HEK293 (cell line): ENCODE measurements around the gene PLEKHG7.

Source experiments
- CTCF ChIA-PET: fragments of 350-600 bp; formaldehyde crosslinking; extraction: SDS; loops from one replicate; lab custom pipeline; 2021; ENCODE audit warnings: antibody characterized with exemption; lab: Yijun Ruan, JAX
- POLR2A ChIA-PET: fragments of 300-600 bp; formaldehyde crosslinking; extraction: SDS; loops from one replicate; lab custom pipeline; 2020; ENCODE audit warnings: antibody characterized with exemption, inconsistent platforms; lab: Yijun Ruan, JAX
- H3K27ac ChIP-seq: fragments of 200-500 bp; sonication (Bioruptor generic); 2 replicates; pipeline ENCODE4 v1.5.1; 2014; ENCODE audit warnings: low read depth, low read length, control low read depth, inconsistent platforms; ENCODE audit errors: extremely low read depth
- H3K36me3 ChIP-seq, 2 experiments: fragments of 200-500 bp in 1 of 2; sonication (Bioruptor generic) in 1 of 2; 1 replicate in 1 of 2; 2 replicates in 1 of 2; pipeline ENCODE4 v1.5.1; 2014 to 2017; ENCODE audit warnings: inconsistent platforms in 2 of 2, low read length in 2 of 2; ENCODE audit not compliant: control insufficient read depth in 2 of 2, insufficient read depth in 1 of 2
- H3K4me1 ChIP-seq: fragments of 200-500 bp; sonication (Bioruptor generic); 2 replicates; pipeline ENCODE4 v1.5.1; 2014; ENCODE audit warnings: mild to moderate bottlenecking, low read length, inconsistent platforms; ENCODE audit not compliant: control insufficient read depth, insufficient read depth
- H3K4me3 ChIP-seq: 2 replicates; pipeline ENCODE4 v1.5.1; 2011; ENCODE audit warnings: low read depth, mild to moderate bottlenecking, control low read depth, low read length, moderate library complexity
- H3K9me3 ChIP-seq: fragments of 200-500 bp; sonication (Bioruptor generic); 2 replicates; pipeline ENCODE4 v1.5.1; 2014; ENCODE audit warnings: low read depth, low read length, inconsistent platforms; ENCODE audit not compliant: control insufficient read depth, insufficient read depth
- BCL11A ChIP-seq: fragments of 450-650 bp; formaldehyde crosslinking; IDR thresholded peaks from 2 replicates; pipeline ENCODE4 v1.5.1; 2016; ENCODE audit warnings: low read depth, missing biosample characterization, missing genetic modification characterization
- ELK4 ChIP-seq: IDR thresholded peaks from 2 replicates; pipeline ENCODE4 v1.6.1; 2011; ENCODE audit warnings: mild to moderate bottlenecking, low read depth, low read length, borderline replicate concordance
- GLIS1 ChIP-seq: fragments of 450-650 bp; formaldehyde crosslinking; IDR thresholded peaks from 2 replicates; pipeline ENCODE4 v1.5.1; 2016; ENCODE audit warnings: missing biosample characterization, missing genetic modification characterization
- HOXA7 ChIP-seq: sonication (generic); formaldehyde crosslinking; IDR thresholded peaks from 2 replicates; pipeline ENCODE4 v1.8.1; 2022; ENCODE audit warnings: missing genetic modification reagents, borderline replicate concordance
- INSM2 ChIP-seq: fragments of 450-650 bp; formaldehyde crosslinking; IDR thresholded peaks from 2 replicates; pipeline ENCODE4 v1.5.1; 2016; ENCODE audit warnings: missing biosample characterization, missing genetic modification characterization
- KLF8 ChIP-seq: fragments of 450-650 bp; formaldehyde crosslinking; IDR thresholded peaks from 2 replicates; pipeline ENCODE4 v1.5.1; 2016; ENCODE audit warnings: missing biosample characterization, missing genetic modification characterization
- OSR2 ChIP-seq: fragments of 450-650 bp; formaldehyde crosslinking; IDR thresholded peaks from 2 replicates; pipeline ENCODE4 v1.5.1; 2016; ENCODE audit warnings: missing biosample characterization, missing genetic modification characterization
- PATZ1 ChIP-seq: fragments of 450-650 bp; formaldehyde crosslinking; IDR thresholded peaks from 2 replicates; pipeline ENCODE4 v1.5.1; 2016; ENCODE audit warnings: missing biosample characterization, missing genetic modification characterization
- PRDM1 ChIP-seq: fragments of 450-650 bp; formaldehyde crosslinking; IDR thresholded peaks from 2 replicates; pipeline ENCODE4; 2016; ENCODE audit warnings: missing biosample characterization, missing genetic modification characterization
- SCRT2 ChIP-seq: fragments of 450-650 bp; formaldehyde crosslinking; IDR thresholded peaks from 2 replicates; pipeline ENCODE4 v1.5.1; 2016; ENCODE audit warnings: missing biosample characterization, missing genetic modification characterization
- SETDB1 ChIP-seq: IDR thresholded peaks from one replicate; pipeline ENCODE4 v1.6.1; 2017; ENCODE audit warnings: mild to moderate bottlenecking, low read length, moderate library complexity, mixed read lengths; ENCODE audit not compliant: insufficient read length
- TRIM28 ChIP-seq: IDR thresholded peaks from 2 replicates; pipeline ENCODE4 v1.6.1; 2011; ENCODE audit warnings: low read length, control low read depth, borderline replicate concordance
- ZBTB21 ChIP-seq: fragments of 450-650 bp; formaldehyde crosslinking; IDR thresholded peaks from 2 replicates; pipeline ENCODE4 v1.5.1; 2017; ENCODE audit warnings: missing biosample characterization, missing genetic modification characterization
- ZEB2 ChIP-seq: fragments of 450-650 bp; formaldehyde crosslinking; IDR thresholded peaks from 2 replicates; pipeline ENCODE4 v1.5.1; 2016; ENCODE audit warnings: missing biosample characterization, missing genetic modification characterization
- ZNF223 ChIP-seq: fragments of 450-650 bp; formaldehyde crosslinking; IDR thresholded peaks from 2 replicates; pipeline ENCODE4 v1.5.1; 2016; ENCODE audit warnings: missing biosample characterization, missing genetic modification characterization
- ZNF404 ChIP-seq: fragments of 450-650 bp; formaldehyde crosslinking; IDR thresholded peaks from 2 replicates; pipeline ENCODE4 v1.5.1; 2017; ENCODE audit warnings: missing biosample characterization, missing genetic modification characterization
- ZNF426 ChIP-seq: fragments of 450-650 bp; formaldehyde crosslinking; IDR thresholded peaks from 2 replicates; pipeline ENCODE4 v1.5.1; 2017; ENCODE audit warnings: missing biosample characterization, missing genetic modification characterization, mild to moderate bottlenecking, inconsistent platforms, moderate library complexity
- ZNF473 ChIP-seq: fragments of 450-650 bp; formaldehyde crosslinking; IDR thresholded peaks from 2 replicates; pipeline ENCODE4 v1.5.1; 2017; ENCODE audit warnings: missing biosample characterization, missing genetic modification characterization
- ZNF600 ChIP-seq: fragments of 450-650 bp; formaldehyde crosslinking; IDR thresholded peaks from 2 replicates; pipeline ENCODE4 v1.5.1; 2016; ENCODE audit warnings: missing biosample characterization, missing genetic modification characterization
- ZNF623 ChIP-seq: fragments of 450-650 bp; formaldehyde crosslinking; IDR thresholded peaks from 2 replicates; pipeline ENCODE4 v1.5.1; 2016; ENCODE audit warnings: missing biosample characterization, missing genetic modification characterization
- ZNF664 ChIP-seq: fragments of 450-650 bp; formaldehyde crosslinking; IDR thresholded peaks from 2 replicates; pipeline ENCODE4 v1.5.1; 2016; ENCODE audit warnings: missing biosample characterization, missing genetic modification characterization
- ZNF776 ChIP-seq: fragments of 450-650 bp; formaldehyde crosslinking; IDR thresholded peaks from 2 replicates; pipeline ENCODE4 v1.5.0; 2017; ENCODE audit warnings: missing biosample characterization, missing genetic modification characterization, borderline replicate concordance
- ZNF777 ChIP-seq: fragments of 450-650 bp; formaldehyde crosslinking; IDR thresholded peaks from 2 replicates; pipeline ENCODE4 v1.5.1; 2017; ENCODE audit warnings: missing biosample characterization, missing genetic modification characterization, borderline replicate concordance
- ZNF785 ChIP-seq: fragments of 450-650 bp; formaldehyde crosslinking; IDR thresholded peaks from 2 replicates; pipeline ENCODE4 v1.5.1; 2016; ENCODE audit warnings: missing biosample characterization, missing genetic modification characterization
- TF ChIP-seq, protein P1 (sequence below): fragments of 450-650 bp; formaldehyde crosslinking; IDR thresholded peaks from 2 replicates; pipeline ENCODE4 v1.5.1; 2017; ENCODE audit warnings: missing biosample characterization, missing genetic modification characterization
- TF ChIP-seq, protein P2 (sequence below): fragments of 450-650 bp; formaldehyde crosslinking; IDR thresholded peaks from 2 replicates; pipeline ENCODE4 v1.5.1; 2016; ENCODE audit warnings: missing biosample characterization, missing genetic modification characterization

PLEKHG7 gene

GRCh38 chr12:92771001-92771400 lies 68.2 kb downstream of the PLEKHG7 start (continued):
- TF ChIP-seq INSM2 (no peak), TRIM28 (no peak), ZNF664 (tag by site-specific recombination) (no peak), KLF8 (tag by site-specific recombination) (no peak), ZBTB21 (no peak), ZNF623 (no peak), ZNF404 (tag by site-specific recombination) (no peak), ZNF426 (no peak), GLIS1 (tag by site-specific recombination) (no peak), PATZ1 (tag by site-specific recombination) (no peak), ZNF777 (tag by site-specific recombination) (no peak), SETDB1 (no peak), ZNF473 (tag by site-specific recombination) (no peak), PRDM1 (tag by site-specific recombination) (no peak)

DNA sequence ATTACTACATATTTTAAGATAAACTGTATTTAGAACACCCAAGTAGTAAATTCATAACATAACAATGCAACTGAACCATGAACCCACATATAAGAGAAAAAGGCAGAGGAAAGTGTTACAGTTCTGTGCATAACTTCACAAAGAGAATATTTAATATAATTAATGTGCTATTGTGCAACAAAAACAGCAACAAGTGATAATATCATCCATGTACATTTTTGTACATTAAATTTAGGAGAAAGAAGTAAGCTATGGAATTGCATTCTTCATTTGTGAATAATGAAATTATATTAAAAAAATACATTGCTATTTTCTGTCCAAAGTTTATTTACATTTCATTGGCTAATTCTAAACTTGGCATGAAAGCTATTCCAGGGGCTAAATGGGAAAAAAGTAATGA lies 72.6 kb downstream of the PLEKHG7 start:
- Histone ChIP-seq H3K4me3 (no peak overlapping the region), H3K36me3 (peaks cover 17 to 27% of the 10 kb centered on the region in 2 experiments; a peak in 2 of 3 replicates), H3K4me1 (no peaks in the 10 kb centered on the region), H3K9me3 (no peaks in the 10 kb centered on the region), H3K27ac (no peak overlapping the region)
- TF ChIP-seq SCRT2 (tag by site-specific recombination) = peak; percentile 65
- TF ChIP-seq ZNF785 = no peak
- ChIA-PET CTCF (interaction anchor here (1.8 kb wide), 1 partner anchor 212 kb away, joined by 6 read pairs; no protein-coding TSS in a partner anchor), POLR2A (no interaction called here)

DNA sequence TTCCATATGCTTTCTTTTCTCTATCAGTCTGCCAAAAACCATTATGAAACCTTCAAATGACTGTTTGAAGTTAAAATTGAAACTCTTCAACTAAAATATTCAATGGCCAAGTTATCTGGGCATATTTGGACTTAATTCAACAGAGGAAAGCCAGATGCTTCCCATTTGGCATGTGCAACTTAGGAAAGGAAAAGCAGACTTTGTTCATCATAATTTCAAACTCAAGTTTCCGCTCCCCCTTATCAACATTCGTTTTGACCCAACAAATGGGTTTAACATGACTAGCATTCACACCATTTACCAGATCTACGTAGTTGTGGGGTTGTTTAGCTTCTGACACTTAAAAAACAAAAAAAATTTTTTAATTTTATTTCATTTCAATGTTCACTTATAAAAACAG lies 75.7 kb downstream of the PLEKHG7 start:
- ChIA-PET CTCF (no interaction called here), POLR2A (no interaction called here)
- H3K9me3 ChIP-seq = no peaks in the 10 kb centered on the region
- H3K36me3 ChIP-seq = peaks cover 24 to 38% of the 10 kb centered on the region in 2 experiments; a peak in 2 of 3 replicates
- H3K27ac ChIP-seq = no peak overlapping the region
- no peaks in the 10 kb centered on the region for H3K4me1 ChIP-seq
- no peak overlapping the region for H3K4me3 ChIP-seq
- TF ChIP-seq INSM2 = no peak
- TF ChIP-seq ELK4 = no peak
- TF ChIP-seq ZNF600 = no peak
- TF ChIP-seq, protein P1, sequence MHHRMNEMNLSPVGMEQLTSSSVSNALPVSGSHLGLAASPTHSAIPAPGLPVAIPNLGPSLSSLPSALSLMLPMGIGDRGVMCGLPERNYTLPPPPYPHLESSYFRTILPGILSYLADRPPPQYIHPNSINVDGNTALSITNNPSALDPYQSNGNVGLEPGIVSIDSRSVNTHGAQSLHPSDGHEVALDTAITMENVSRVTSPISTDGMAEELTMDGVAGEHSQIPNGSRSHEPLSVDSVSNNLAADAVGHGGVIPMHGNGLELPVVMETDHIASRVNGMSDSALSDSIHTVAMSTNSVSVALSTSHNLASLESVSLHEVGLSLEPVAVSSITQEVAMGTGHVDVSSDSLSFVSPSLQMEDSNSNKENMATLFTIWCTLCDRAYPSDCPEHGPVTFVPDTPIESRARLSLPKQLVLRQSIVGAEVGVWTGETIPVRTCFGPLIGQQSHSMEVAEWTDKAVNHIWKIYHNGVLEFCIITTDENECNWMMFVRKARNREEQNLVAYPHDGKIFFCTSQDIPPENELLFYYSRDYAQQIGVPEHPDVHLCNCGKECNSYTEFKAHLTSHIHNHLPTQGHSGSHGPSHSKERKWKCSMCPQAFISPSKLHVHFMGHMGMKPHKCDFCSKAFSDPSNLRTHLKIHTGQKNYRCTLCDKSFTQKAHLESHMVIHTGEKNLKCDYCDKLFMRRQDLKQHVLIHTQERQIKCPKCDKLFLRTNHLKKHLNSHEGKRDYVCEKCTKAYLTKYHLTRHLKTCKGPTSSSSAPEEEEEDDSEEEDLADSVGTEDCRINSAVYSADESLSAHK = no peak
- no peak for TF ChIP-seq ZBTB21
- TF ChIP-seq OSR2 (tag by site-specific recombination) = no peak
- no peak for TF ChIP-seq ZNF776 (tag by site-specific recombination)
- TF ChIP-seq BCL11A = no peak
- no peak for TF ChIP-seq ZNF223 (tag by site-specific recombination)
- no peak for TF ChIP-seq HOXA7 (CRISPR knock-in tag)
- TF ChIP-seq, protein P2, sequence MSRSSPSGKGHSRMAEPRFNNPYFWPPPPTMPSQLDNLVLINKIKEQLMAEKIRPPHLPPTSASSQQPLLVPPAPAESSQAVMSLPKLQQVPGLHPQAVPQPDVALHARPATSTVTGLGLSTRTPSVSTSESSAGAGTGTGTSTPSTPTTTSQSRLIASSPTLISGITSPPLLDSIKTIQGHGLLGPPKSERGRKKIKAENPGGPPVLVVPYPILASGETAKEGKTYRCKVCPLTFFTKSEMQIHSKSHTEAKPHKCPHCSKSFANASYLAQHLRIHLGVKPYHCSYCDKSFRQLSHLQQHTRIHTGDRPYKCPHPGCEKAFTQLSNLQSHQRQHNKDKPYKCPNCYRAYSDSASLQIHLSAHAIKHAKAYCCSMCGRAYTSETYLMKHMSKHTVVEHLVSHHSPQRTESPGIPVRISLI = no peak
- no peak for TF ChIP-seq ZEB2 (tag by site-specific recombination)
